ENCODE data around the gene LRRN4CL.
"Not testable (repeated sequence)": the region's sequence is repeated elsewhere in the genome, so short reads cannot be mapped to it uniquely, and the experiment has no call there.

LRRN4CL gene

DNA sequence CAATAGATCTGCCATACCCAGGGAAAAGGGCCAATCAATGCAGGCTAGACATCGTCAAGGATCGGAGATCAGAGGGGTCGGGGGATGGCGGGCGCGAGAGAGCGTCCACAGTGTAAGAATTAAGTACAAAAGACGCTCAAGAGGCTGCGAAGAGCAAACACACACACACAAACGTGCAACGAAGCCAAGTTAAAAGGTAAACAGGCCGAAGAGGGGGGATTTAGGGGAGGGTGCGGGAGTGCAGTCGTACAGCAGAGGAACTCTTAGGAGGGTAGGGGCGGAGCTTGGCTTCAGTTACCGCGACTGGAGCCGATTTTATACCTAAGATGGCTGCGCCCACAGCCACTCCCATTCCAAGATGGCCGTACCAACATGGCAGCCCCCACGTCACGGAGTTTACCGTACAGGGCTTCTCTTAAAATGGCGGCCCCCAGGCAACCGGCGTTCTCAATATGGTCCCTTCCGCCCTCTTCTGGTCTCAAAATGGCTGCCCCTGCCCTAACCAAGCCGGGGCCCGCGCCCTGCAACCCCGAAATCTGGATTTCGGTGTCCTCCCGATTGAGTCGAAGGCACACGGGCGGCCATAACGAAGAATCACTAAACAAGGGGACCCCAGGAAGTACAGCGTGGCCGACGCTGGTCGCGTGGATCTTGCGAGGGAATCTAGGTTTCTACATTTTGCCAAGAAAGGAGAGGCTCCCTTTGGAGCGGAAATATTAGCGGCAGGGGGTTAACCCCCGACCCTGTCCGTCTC, 20.1 kb upstream of the LRRN4CL start:
- DNase-seq, result peak; percentile 98 to 99 (median 98)

DNA sequence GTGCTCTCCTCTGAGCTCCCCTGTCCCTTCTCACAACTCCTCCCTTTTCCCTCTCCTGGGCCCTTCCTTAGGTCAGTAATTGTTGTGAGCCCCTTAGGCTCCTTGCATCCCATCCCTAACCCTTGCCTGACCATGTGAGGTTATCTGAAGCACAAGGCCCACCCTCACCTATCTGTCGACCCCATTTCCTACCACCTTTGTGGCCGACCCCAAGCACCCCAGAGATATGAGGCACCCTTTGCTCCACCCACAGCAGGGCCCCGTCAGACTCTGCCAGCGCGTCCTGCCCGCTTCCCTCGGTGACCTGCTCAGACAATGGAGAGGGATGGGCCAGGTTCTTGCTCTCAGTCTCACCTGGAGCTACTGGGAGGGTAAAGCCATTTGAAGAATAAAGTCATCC, 19.5 kb upstream of the LRRN4CL start:
- peak in 1 of 4 experiments; percentile 35 for DNase-seq

GRCh38 chr11:62708392-62708791, 19.1 kb upstream of the LRRN4CL start:
- DNase-seq, result no peak

DNA sequence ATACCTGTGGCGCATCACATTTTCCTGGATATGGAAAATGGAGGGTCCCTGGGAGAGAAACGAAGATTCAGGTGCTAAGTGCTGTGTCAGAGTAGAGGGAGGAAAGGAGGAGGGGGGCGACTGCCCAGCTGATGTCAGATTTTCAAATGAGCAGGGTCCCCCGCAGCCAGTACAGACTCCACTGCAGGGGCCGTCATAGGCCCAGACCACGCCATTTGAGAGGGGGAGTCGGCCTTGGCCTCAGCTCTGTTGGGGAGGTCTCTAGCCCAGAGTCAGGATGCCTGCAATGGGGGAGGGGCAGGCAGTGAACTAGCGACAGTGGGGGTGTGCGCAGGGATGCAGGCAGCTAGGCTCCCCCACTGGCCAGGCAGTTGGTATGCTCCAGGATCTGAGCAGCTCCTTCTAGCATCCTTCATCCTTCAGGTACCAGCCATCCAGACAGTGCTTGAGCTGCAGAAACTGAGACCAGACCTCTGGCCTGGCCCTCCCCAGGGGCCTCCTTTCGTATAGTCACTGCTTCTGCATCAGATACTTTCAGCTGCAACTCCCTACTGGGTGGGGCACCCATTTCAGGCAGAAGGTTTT, 18.0 kb upstream of the LRRN4CL start, which contains the start of the genes BSCL2 and GNG3:
BSCL2 (minus strand) TSS at position 148 of the 585 bp plus-strand sequence. CDS start 229 bp downstream, outside the sequence.
GNG3 (plus strand) TSS at position 400 of the 585 bp plus-strand sequence. CDS start 620 bp downstream, outside the sequence.
- DNase-seq, result no peak

GRCh38 chr11:62706850-62707247, 17.5 kb upstream of the LRRN4CL start:
- no peak for DNase-seq

GRCh38 chr11:62705880-62706849, 16.8 kb upstream of the LRRN4CL start:
- peak; percentile 96 to 99 (median 98) for DNase-seq

DNA sequence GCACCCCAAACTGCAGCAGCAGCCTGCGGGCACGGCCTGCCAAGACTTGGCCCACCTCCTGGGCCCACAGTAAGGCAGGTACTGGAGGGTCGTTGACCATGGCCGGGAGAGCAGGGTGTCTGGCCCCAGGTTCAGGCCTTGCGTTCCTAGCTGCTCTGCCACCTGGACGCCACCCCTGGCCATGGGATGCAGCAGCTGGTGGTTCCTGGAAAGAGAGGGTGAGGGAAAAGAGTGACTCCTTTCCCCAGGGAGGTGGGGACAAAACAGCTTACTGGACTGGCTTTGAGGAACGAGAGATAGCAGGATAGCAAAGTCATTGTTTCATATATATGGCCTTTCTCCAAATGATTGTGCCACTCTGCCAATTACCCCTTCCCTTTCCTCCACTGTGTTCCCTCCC, 16.1 kb upstream of the LRRN4CL start:
- peak; percentile 11 to 35 (median 31) for DNase-seq

DNA sequence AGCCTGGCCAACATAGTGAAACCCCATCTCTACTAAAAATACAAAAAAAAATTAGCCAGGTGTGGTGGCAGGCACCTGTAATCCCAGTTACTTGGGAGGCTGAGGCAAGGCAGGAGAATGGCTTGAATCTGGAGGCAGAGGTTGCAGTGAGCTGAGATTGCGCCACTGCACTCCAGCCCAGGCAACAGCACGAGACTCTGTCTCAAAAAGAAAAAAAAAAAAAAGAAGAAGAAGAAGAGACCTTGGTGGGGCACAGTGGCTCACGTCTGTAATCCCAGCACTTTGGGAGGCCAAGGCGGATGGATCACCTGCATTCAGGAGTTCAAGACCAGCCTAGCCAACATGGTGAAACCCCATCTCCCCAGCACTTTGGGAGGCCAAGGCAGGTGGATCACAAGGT, 14.6 kb upstream of the LRRN4CL start:
- DNase-seq, result peak; percentile 18 to 59 (median 54)

DNA sequence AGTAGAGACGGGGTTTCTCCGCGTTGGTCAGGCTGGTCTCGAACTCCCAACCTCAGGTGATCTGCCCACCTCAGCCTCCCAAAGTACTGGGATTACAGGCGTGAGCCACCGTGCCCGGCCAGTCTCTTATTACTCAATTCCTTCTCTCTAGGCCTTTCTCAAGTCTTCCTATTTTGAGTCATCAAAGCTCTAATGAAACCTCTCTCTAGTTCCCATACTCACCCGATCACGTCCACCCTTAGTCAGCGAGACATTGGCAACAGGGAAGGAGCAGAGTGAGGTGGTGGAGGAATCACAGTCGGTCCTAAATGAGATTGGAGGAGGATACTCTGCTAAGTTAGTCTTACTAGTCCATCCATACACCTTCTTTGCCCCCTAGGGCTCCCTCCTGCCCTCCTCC, 12.9 kb upstream of the LRRN4CL start:
- DNase-seq, result peak; percentile 75 to 90 (median 86)

DNA sequence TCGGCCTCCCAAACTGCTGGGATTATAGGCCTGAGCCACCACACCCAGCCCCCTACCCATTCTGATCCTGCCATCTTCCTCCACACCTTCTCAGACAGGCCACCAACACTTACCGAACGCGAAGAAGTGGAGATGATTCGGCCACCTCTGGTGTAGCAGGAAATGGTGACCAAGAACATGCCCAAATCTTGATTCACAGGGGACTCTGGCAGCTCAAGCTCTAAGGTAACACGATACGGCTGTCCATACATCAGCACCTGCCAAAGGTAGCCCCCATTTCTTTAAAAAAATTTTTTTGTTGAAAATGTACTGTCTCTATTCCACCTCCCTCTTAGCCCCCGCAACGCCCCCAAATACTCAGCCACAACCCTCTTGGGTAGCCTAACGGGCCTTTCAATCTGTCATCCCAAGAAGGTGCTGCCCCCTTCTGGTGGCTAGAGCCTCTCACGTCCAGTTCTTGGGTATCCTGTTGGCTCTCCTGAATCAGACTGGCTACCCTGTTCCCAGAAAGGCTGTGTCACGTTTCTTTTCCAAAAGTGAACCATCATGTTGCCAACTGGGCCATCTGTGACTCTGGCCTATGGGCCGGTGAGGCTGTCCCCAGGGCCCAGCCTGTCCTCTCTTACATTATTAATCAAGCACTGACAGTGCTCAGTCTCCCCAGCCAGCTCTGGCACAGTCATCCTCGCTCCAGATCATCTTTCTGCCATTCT, 5.3 kb upstream of the LRRN4CL start:
- peak; percentile 83 to 92 (median 86) for DNase-seq

DNA sequence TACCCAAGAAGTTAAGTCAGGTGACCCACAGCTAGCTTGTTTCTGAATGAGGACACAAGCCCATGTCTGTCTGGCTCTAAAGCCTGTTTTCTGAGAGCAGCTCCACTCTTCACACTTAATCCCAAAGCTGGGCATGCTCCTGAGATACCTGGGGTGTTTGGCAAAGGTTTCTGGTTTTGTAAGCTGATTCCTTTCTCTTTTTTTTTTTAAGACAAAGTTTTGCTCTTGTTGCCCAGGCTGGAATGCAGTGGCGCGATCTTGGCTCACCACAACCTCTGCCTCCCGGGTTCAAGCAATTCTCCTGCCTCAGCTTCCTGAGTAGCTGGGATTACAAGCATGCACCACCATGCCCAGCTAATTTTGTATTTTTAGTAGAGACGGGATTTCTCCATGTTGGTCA, 4.3 kb upstream of the LRRN4CL start:
- not testable (repeated sequence) for DNase-seq

DNA sequence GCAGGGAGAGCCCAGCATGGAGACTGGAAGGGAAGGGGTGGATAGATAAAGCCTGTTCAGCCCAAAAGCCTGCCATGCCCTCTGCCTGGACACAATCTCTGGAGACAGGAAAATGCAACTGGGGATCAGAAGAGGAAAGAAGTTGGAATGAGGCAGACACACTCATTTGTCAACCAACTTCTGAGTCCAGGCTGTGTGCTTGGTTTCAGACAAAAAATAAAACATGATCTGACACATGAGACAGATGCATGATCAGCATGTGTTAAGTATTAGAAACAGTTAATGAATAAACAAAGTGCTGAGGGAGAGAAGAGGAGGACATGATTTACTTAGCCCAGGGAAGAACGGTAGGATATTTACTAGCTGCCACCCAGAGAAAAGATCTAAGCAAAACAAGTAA, 839 bp downstream of the LRRN4CL start:
- DNase-seq, result no peak

DNA sequence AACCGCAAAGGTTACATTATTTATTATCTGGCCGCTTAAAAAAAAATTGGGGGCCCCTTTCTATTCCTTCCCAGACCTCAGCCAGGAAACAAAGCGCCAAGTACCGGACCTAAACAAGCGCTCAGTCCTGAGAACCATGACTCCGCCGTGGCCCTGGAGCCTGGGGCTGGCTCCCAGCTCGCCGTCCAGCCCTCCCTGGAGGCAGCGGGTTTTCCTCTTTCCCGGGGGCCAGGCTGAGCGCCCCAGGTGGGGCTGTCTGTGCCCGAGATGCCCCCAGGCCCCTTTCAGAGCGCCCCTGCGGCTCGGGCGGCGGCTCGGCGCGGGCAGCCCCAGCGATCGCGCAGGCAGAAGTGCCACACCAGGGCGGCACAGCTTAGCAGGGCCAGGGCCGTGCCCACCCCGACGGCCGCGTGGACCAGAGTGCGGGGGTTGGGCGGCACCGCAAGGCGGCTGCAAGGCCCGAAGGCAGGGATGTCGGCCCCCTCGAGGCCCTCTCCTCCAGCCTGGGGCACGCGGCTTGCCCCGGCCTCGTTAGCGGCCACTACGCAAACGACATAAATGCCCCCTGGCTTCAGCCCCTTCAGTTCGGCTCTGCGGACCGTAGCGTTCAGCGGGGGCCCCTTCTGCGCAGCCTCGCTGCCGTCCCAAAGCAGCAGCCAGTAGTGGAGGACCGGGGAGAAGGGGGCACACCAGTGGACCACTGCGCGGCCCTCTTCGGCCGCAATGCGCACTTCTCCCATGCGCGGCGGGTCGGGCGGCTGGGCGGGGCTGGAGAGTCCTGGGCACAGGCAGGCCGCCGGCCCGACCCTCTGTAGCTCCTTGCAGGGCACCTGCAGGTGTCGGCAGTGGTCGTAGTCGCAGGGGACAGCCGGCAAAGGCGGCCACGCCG, 1.6 kb downstream of the LRRN4CL start:
- DNase-seq, result no peak

GRCh38 chr11:62682518-62682917, 6.8 kb downstream of the LRRN4CL start:
- DNase-seq, result no peak

GRCh38 chr11:62680825-62681240, 8.5 kb downstream of the LRRN4CL start:
- DNase-seq, result peak; percentile 57 to 73 (median 68)

GRCh38 chr11:62678770-62679696, 10.3 kb downstream of the LRRN4CL start, which contains the start of gene UBXN1:
TSS of gene UBXN1 (minus strand) at chr11:62679073. CDS start at chr11:62678923, 150 bp downstream.
- DNase-seq, result peak; percentile 93 to 98 (median 96)

GRCh38 chr11:62678433-62678769, 10.9 kb downstream of the LRRN4CL start:
- DNase-seq, result no peak

GRCh38 chr11:62677714-62678113, 11.6 kb downstream of the LRRN4CL start:
- no peak for DNase-seq

DNA sequence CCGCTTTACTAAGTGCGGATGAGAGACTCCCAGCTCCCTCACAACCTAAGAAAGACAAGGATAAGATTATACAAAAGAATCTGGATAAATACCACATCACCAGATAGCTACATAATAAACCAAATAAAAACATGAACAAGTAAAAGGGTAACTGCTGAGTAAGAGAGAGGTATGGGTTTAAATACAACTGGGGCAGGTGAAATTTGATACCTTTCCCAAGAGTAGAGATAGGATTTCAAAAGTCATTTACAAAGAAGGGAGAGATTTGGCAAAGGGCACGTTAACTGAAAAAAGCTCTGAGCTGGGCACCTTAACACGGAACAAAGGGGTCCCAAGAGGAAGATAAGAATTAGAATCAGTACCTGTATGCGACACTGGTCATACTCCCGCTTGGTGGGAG, 12.2 kb downstream of the LRRN4CL start:
- DNase-seq, result no peak

DNA sequence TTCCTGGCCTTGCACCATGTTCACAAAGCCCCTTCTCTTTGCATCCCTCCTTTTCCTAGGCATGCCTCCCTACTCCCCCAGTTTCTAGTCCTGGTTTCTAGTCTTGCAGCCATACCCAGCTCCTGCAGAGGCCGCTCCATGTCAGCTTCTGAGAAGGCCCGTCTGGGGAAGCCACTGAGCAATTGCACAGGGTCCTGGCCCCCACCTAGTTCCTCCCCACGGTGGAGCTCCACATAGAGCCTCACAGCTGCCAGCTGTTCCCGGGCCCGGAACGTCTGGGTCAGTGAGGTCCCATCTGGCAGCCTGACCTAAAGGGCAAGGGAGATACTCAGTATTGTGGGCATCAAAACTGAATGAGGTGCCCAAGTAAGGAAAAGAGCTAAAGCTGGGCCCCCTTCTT, 12.6 kb downstream of the LRRN4CL start:
- no peak for DNase-seq
